Upper lobe of left lung (tissue), 4 donors: Measurements from ENCODE around the gene DOCK11.

Source experiments
- EP300 ChIP-seq, 4 donors: sonication (generic); formaldehyde crosslinking; IDR thresholded peaks; one replicate each; pipeline ENCODE4 v1.5.1; 2017; ENCODE audit warnings: antibody characterized with exemption in 4 of 4, control low read depth in 2 of 4
- POLR2A ChIP-seq, 4 donors: fragments of 450-650 bp; IDR thresholded peaks; one replicate each; pipeline ENCODE4 v1.5.1; 2016 to 2017; ENCODE audit warnings: antibody characterized with exemption in 4 of 4, mild to moderate bottlenecking in 2 of 4
- POLR2AphosphoS5 ChIP-seq, 2 donors: sonication (generic); formaldehyde crosslinking; IDR thresholded peaks; one replicate each; pipeline ENCODE4 v1.5.1; 2017; ENCODE audit warnings: antibody characterized with exemption in 2 of 2
- TF ChIP-seq, protein P1 (sequence below), 6 experiments: fragments of 450-650 bp in 4 of 6; fragments of 200-600 bp in 2 of 6; sonication (generic) in 2 of 6; IDR thresholded peaks; one replicate each; pipeline ENCODE4 v1.5.1; 2016 to 2019; ENCODE audit warnings: antibody characterized with exemption in 6 of 6

DNA sequence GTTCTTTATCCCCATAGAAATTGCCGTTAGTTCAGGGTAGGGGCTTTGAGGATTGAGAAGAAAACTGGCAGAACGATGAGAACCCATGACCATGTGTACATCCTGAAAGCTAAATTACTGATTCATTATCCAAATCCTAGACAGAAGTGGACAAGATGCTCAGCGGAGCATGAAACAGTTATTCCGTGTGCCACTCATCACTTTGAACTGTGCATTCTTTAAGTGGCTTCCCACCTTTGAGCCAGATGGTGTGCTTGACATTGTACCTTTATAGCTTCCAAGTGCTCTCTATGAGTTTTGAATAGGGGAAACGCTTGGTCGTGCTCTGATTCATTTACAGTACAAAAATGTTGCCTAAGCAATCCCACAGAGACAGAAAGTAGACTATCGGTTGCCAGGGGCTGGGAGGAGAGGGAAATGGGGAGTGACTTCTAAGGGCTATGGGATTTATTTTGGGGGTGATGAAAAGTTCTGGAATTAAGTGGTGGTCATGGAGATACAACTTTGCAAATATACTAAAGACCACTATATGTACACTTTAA is 100.0 kb downstream of the DOCK11 start:
- TF ChIP-seq, protein P1, sequence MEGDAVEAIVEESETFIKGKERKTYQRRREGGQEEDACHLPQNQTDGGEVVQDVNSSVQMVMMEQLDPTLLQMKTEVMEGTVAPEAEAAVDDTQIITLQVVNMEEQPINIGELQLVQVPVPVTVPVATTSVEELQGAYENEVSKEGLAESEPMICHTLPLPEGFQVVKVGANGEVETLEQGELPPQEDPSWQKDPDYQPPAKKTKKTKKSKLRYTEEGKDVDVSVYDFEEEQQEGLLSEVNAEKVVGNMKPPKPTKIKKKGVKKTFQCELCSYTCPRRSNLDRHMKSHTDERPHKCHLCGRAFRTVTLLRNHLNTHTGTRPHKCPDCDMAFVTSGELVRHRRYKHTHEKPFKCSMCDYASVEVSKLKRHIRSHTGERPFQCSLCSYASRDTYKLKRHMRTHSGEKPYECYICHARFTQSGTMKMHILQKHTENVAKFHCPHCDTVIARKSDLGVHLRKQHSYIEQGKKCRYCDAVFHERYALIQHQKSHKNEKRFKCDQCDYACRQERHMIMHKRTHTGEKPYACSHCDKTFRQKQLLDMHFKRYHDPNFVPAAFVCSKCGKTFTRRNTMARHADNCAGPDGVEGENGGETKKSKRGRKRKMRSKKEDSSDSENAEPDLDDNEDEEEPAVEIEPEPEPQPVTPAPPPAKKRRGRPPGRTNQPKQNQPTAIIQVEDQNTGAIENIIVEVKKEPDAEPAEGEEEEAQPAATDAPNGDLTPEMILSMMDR (IDR thresholded peaks at IDR 0.05): no peak
- TF ChIP-seq POLR2A (IDR thresholded peaks at IDR 0.05): no peak
- TF ChIP-seq POLR2AphosphoS5 (IDR thresholded peaks at IDR 0.05): no peak
- no peak for TF ChIP-seq EP300 (IDR thresholded peaks at IDR 0.05)
